HCT116 (cell line): Measurements from ENCODE around the gene COL5A2. TPM values are rescaled to one million over a fixed set of nuclear protein-coding genes. Genes with fewer than 3 reads are reported as not detected.

Experiments
- ATAC-seq: fragments of 200-7000 bp; cut with Tn5 transposase; 2 replicates; pipeline ENCODE4 v1.9.1; 2020; ENCODE audit warnings: mild to moderate bottlenecking, moderate library complexity
- BruUV-seq: library from RNA; stranded (reverse); fragments of 400-500 nt; replicated peaks from 2 replicates; lab custom pipeline; 2021; lab: Mats Ljungman, UMichigan
- CTCF ChIA-PET: fragments of 300-600 bp; sonication (Branson Sonifier 250); formaldehyde crosslinking; loops from one replicate; lab custom pipeline; 2021; ENCODE audit warnings: antibody characterized with exemption; lab: Charles Lee
- POLR2A ChIA-PET: fragments of 300-600, 350-600 bp; sonication (Branson Sonifier 250); formaldehyde crosslinking; loops from one replicate; lab custom pipeline; 2021; ENCODE audit warnings: antibody characterized with exemption; lab: Charles Lee
- RAD21 ChIA-PET, 2 experiments: fragments of 300-600 bp; sonication (Branson Sonifier 250); formaldehyde crosslinking; loops; one replicate each; lab custom pipeline; 2023; ENCODE audit warnings: low total read pairs in 2 of 2; ENCODE audit not compliant: uncharacterized antibody in 2 of 2, unreplicated experiment in 2 of 2, low non-redundant PET in 1 of 2; lab: Charles Lee
- DNase-seq: peaks from one replicate; pipeline ENCODE4 v3.0.0-alpha.2; 2010; ENCODE audit warnings: low read depth, low spot score
- H2AFZ ChIP-seq: fragments of 200-600 bp; shearing (Covaris generic), sonication (generic); 2 replicates; pipeline ENCODE4 v1.6.1; 2017; ENCODE audit warnings: low read depth, mixed run types, mixed read lengths, antibody characterized with exemption, low read length; ENCODE audit not compliant: poor library complexity, severe bottlenecking
- H3K27ac ChIP-seq: 2 replicates; pipeline ENCODE4 v1.5.1; 2012; ENCODE audit warnings: low read depth, low read length
- H3K27me3 ChIP-seq: fragments of 200-600 bp; sonication (generic); 2 replicates; pipeline ENCODE4 v1.6.1; 2016; ENCODE audit warnings: mixed run types, low read length, mixed read lengths; ENCODE audit not compliant: insufficient read depth
- H3K36me3 ChIP-seq, 2 experiments: fragments of 200-500 bp in 1 of 2; fragments of 200-600 bp in 1 of 2; sonication (Bioruptor generic) in 1 of 2; sonication (generic) in 1 of 2; 2 replicates each; pipeline versions ENCODE4 v1.5.1 to v1.6.1; 2014 to 2016; ENCODE audit warnings: low read length in 2 of 2, inconsistent platforms in 1 of 2, mixed read lengths in 1 of 2, mixed run types in 1 of 2; ENCODE audit not compliant: insufficient read depth in 2 of 2, control insufficient read depth in 1 of 2
- H3K4me1 ChIP-seq, 2 experiments: fragments of 200-600 bp in 1 of 2; sonication (generic) in 1 of 2; 2 replicates each; pipeline versions ENCODE4 v1.5.1 to v1.6.1; 2012 to 2017; ENCODE audit warnings: low read length in 2 of 2, inconsistent platforms in 1 of 2, mild to moderate bottlenecking in 1 of 2, mixed read lengths in 1 of 2, mixed run types in 1 of 2, moderate library complexity in 1 of 2; ENCODE audit not compliant: insufficient read depth in 2 of 2, control insufficient read depth in 1 of 2
- H3K4me2 ChIP-seq: fragments of 200-600 bp; sonication (generic); 2 replicates; pipeline ENCODE4 v1.6.1; 2017; ENCODE audit warnings: mixed run types, low read length, mixed read lengths
- H3K4me3 ChIP-seq, 2 experiments: fragments of 200-600 bp in 1 of 2; sonication (generic) in 1 of 2; replicated peaks in 1 of 2; 2 replicates each; pipeline ENCODE4 v1.5.1; 2011 to 2016; ENCODE audit warnings: low read length in 2 of 2, control low read depth in 1 of 2, low read depth in 1 of 2, mild to moderate bottlenecking in 1 of 2, mixed read lengths in 1 of 2, mixed run types in 1 of 2
- H3K79me2 ChIP-seq: fragments of 200-600 bp; sonication (generic); 2 replicates; pipeline ENCODE4 v1.6.1; 2017; ENCODE audit warnings: mild to moderate bottlenecking, mixed run types, low read length, moderate library complexity, mixed read lengths; ENCODE audit not compliant: insufficient read depth
- H3K9ac ChIP-seq: fragments of 200-600 bp; sonication (generic); 2 replicates; pipeline ENCODE4 v1.6.1; 2016; ENCODE audit warnings: low read length, mixed read lengths
- H3K9me2 ChIP-seq: fragments of 200-600 bp; sonication (generic), shearing (Covaris generic); 2 replicates; pipeline ENCODE4 v1.6.1; 2017; ENCODE audit warnings: mixed run types, mild to moderate bottlenecking, moderate library complexity; ENCODE audit not compliant: insufficient read depth
- H3K9me3 ChIP-seq, 2 experiments: fragments of 200-500 bp in 1 of 2; fragments of 200-600 bp in 1 of 2; sonication (Bioruptor generic) in 1 of 2; sonication (generic) in 1 of 2; 2 replicates each; pipeline ENCODE4 v1.6.1; 2014 to 2017; ENCODE audit warnings: low read length in 2 of 2, mixed read lengths in 2 of 2, inconsistent platforms in 1 of 2, low read depth in 1 of 2, mild to moderate bottlenecking in 1 of 2, mixed run types in 1 of 2, moderate library complexity in 1 of 2; ENCODE audit not compliant: control insufficient read depth in 1 of 2, insufficient read depth in 1 of 2
- H4K20me1 ChIP-seq: fragments of 200-600 bp; sonication (generic), shearing (Covaris generic); 2 replicates; pipeline ENCODE4 v1.6.1; 2017; ENCODE audit warnings: mixed run types, mild to moderate bottlenecking, moderate library complexity; ENCODE audit not compliant: insufficient read depth
- CBX3 ChIP-seq: IDR thresholded peaks from 2 replicates; pipeline ENCODE4 v1.6.1; 2012; ENCODE audit warnings: low read depth
- ELF1 ChIP-seq: IDR thresholded peaks from 2 replicates; pipeline ENCODE4 v1.6.1; 2012; ENCODE audit warnings: low read depth, borderline replicate concordance
- EZH2 ChIP-seq: fragments of 200-600 bp; sonication (generic); IDR thresholded peaks from 2 replicates; pipeline ENCODE4 v1.6.1; 2017; ENCODE audit warnings: antibody characterized with exemption, mixed run types
- EZH2phosphoT487 ChIP-seq: fragments of 200-600 bp; IDR thresholded peaks from 2 replicates; pipeline ENCODE4 v1.6.1; 2018; ENCODE audit warnings: antibody characterized with exemption, borderline replicate concordance
- JUND ChIP-seq: IDR thresholded peaks from 2 replicates; pipeline ENCODE4 v1.6.1; 2012
- POLR2A ChIP-seq: IDR thresholded peaks from 2 replicates; pipeline ENCODE4 v1.7.0; 2011; ENCODE audit warnings: borderline replicate concordance; ENCODE audit not compliant: insufficient read depth, insufficient read length; ENCODE audit errors: extremely low read depth
- POLR2AphosphoS5 ChIP-seq: IDR thresholded peaks from 2 replicates; pipeline ENCODE4 v1.6.1; 2011; ENCODE audit warnings: mild to moderate bottlenecking, low read depth, low read length, moderate library complexity
- RAD21 ChIP-seq: IDR thresholded peaks from 2 replicates; pipeline ENCODE4 v1.6.1; 2012; ENCODE audit warnings: low read depth, mild to moderate bottlenecking
- SP1 ChIP-seq: IDR thresholded peaks from 2 replicates; pipeline ENCODE4 v1.6.1; 2012; ENCODE audit warnings: low read depth
- SRF ChIP-seq: IDR thresholded peaks from 2 replicates; pipeline ENCODE4 v1.6.1; 2012; ENCODE audit warnings: low read depth
- TCF7L2 ChIP-seq: IDR thresholded peaks from 2 replicates; pipeline ENCODE4 v1.7.0; 2011; ENCODE audit warnings: borderline replicate concordance, inconsistent platforms; ENCODE audit not compliant: insufficient read depth, insufficient read length; ENCODE audit errors: extremely low read depth
- YY1 ChIP-seq: IDR thresholded peaks from 2 replicates; pipeline ENCODE4 v1.6.1; 2011; ENCODE audit warnings: low read length, low read depth, moderate library complexity, mild to moderate bottlenecking; ENCODE audit not compliant: insufficient replicate concordance; ENCODE audit errors: extremely low read depth
- ZNF274 ChIP-seq: fragments of 200-500 bp; sonication (Bioruptor generic); IDR thresholded peaks from 2 replicates; pipeline ENCODE4 v1.6.1; 2014; ENCODE audit warnings: mild to moderate bottlenecking, low read depth, low read length, inconsistent platforms
- intact Hi-C: fragments of 100-400 bp; cut with micrococcal nuclease; formaldehyde crosslinking; loops from 2 replicates; pipeline ENCODE4 v1.10.0; 2022
- total RNA-seq: library from RNA; stranded (reverse); gene quantifications from one replicate; pipeline ENCODE4 v1.2.1, GENCODE V29; 2021; ENCODE audit not compliant: unreplicated experiment
- TF ChIP-seq, protein P1 (sequence below): IDR thresholded peaks from 2 replicates; pipeline ENCODE4 v1.6.1; 2012
- TF ChIP-seq, protein P2 (sequence below), 3 experiments: fragments of 200-600 bp in 1 of 3; sonication (generic) in 1 of 3; IDR thresholded peaks in 2 of 3; conservative IDR thresholded peaks in 1 of 3; 2 replicates each; pipeline ENCODE4 v1.5.1; 2012 to 2017; ENCODE audit warnings: low read depth in 2 of 3, low read length in 2 of 3, antibody characterized with exemption in 1 of 3, borderline replicate concordance in 1 of 3, control low read depth in 1 of 3, mild to moderate bottlenecking in 1 of 3, mixed read lengths in 1 of 3, mixed run types in 1 of 3, moderate library complexity in 1 of 3; ENCODE audit not compliant: insufficient read depth in 1 of 3

Gene COL5A2
- total RNA-seq, 1 experiment from 2014 or later: 2.3 TPM

DNA sequence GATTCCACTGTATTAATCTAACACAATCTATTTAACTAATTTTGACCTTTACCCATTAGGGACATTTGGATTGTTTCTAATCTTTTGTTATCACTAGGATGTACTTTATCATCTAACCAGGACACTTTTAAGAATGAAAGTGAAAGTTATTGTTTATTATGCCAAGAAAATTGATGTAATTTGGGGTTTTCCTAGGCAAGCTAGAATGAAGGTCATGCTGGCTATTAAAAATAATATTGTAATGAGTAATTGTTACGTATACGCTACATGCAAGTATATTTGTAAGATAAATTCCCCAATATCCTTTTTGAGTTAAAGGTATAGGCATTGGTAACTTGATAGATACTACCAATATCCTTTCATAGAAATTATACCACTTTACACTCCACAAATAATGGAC is 74.6 kb downstream of the COL5A2 start:
- Histone ChIP-seq H3K9me3 (no peaks in the 10 kb centered on the region), H2AFZ (no peak overlapping the region), H3K4me1 (peaks cover 0 to 3% of the 10 kb centered on the region in 2 experiments; a peak in 3 of 4 replicates), H3K79me2 (no peaks in the 10 kb centered on the region), H3K27me3 (no peaks in the 10 kb centered on the region), H3K4me2 (no peak overlapping the region), H4K20me1 (no peaks in the 10 kb centered on the region), H3K36me3 (no peaks in the 10 kb centered on the region), H3K9me2 (no peaks in the 10 kb centered on the region), H3K9ac (no peak overlapping the region), H3K27ac (no peak overlapping the region), H3K4me3 (no peak overlapping the region)
- BruUV-seq: no TSS peak
- TF ChIP-seq SRF (no peak), TCF7L2 (no peak), EZH2phosphoT487 (no peak), CBX3 (no peak), POLR2AphosphoS5 (no peak), POLR2A (no peak), SP1 (no peak), ELF1 (no peak), ZNF274 (no peak), JUND (no peak), YY1 (no peak), EZH2 (no peak), RAD21 (no peak)
- TF ChIP-seq, protein P1, sequence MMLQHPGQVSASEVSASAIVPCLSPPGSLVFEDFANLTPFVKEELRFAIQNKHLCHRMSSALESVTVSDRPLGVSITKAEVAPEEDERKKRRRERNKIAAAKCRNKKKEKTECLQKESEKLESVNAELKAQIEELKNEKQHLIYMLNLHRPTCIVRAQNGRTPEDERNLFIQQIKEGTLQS: no peak
- TF ChIP-seq, protein P2, sequence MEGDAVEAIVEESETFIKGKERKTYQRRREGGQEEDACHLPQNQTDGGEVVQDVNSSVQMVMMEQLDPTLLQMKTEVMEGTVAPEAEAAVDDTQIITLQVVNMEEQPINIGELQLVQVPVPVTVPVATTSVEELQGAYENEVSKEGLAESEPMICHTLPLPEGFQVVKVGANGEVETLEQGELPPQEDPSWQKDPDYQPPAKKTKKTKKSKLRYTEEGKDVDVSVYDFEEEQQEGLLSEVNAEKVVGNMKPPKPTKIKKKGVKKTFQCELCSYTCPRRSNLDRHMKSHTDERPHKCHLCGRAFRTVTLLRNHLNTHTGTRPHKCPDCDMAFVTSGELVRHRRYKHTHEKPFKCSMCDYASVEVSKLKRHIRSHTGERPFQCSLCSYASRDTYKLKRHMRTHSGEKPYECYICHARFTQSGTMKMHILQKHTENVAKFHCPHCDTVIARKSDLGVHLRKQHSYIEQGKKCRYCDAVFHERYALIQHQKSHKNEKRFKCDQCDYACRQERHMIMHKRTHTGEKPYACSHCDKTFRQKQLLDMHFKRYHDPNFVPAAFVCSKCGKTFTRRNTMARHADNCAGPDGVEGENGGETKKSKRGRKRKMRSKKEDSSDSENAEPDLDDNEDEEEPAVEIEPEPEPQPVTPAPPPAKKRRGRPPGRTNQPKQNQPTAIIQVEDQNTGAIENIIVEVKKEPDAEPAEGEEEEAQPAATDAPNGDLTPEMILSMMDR (IDR thresholded peaks at IDR 0.05 in 2 of 3, conservative IDR thresholded peaks at IDR 0.05 in 1 of 3; ENCODE audit: borderline replicate concordance in 1 of 3, insufficient read depth in 1 of 3, low read depth in 2 of 3, low read length in 2 of 3): no peak
- intact Hi-C loops: no loop called here
- ChIA-PET RAD21 (no interaction called here), CTCF (interaction anchor here (1.4 kb wide), 2 partner anchors 11 to 12 kb away, joined by 3 to 4 read pairs; no protein-coding TSS in a partner anchor), POLR2A (no interaction called here)
- DNase-seq (no peak), ATAC-seq (no peak)
